Heart left ventricle (tissue), 13 donors: ENCODE data around the gene NCK2.

Experiments
- CTCF ChIP-seq, 12 donors: fragments of 200-600 bp; sonication (generic) in 4 of 12; IDR thresholded peaks; one replicate each; pipeline versions ENCODE4 v1.5.0 to v1.8.0; 2018 to 2022; ENCODE audit warnings: antibody characterized with exemption in 12 of 12, mild to moderate bottlenecking in 5 of 12
- POLR2A ChIP-seq, 2 donors: fragments of 450-650 bp; IDR thresholded peaks; one replicate each; pipeline ENCODE4 v1.6.1; 2017; ENCODE audit warnings: antibody characterized with exemption in 2 of 2, mild to moderate bottlenecking in 2 of 2, moderate library complexity in 2 of 2
- donor health status: ischemic (EF 13 %, LVEDD 7.1; RV severe dilation, severe dysfunction).
- donor health status: DM: no; HTN: yes; CAD: no.
- donor health status: DM: no; HTN: no; CAD: no.
- donor health status: ischemic (EF 25% LVEDD 6.9; RV normal size, moderate dysfunction).
- donor health status: ischemic (EF 25% LVEDD 5.7; RV mildly dilated, moderate dysfunction).
- donor health status: ischemic (EF 35%, LVEDD 5.7; RV mildly dilated, moderate dysfunction).
- donor health status: nonischemic (EF 11% LVEDD 7.7; RV severe dilation, severe dysfunction).
- donor health status: DM: yes; HTN: yes; CAD: no.
- donor health status: PGD.
- donor health status: ischemic (EF 29% LVEDD 5.4; RV normal size, mild dysfunction).
- donor health status: nonischemic (EF 23%, LVEDD 6.1; RV moderate dilation, normal function).

DNA sequence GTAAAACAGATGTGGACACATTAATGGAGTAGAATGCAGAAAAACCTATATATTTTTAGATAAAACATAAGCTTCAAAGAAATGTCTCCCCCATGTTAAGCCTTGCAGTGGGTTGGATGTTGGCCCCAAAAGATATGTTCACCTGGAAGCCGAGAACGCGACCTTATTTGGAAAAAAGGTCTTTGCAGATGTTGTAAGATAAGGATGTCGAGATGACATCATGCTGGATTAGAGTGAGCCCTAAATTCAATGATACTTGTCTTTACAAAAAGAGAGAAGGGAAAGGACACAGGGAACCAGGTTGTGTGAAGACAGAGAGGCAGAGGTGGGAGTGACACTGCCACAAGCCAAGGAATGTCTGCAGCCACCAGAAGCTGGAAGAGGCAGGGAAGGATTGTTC lies 3.1 kb upstream of the NCK2 start:
- TF ChIP-seq POLR2A (IDR thresholded peaks at IDR 0.05) (no peak), CTCF (IDR thresholded peaks at IDR 0.05) (no peak)
